GM12864 (cell line): ENCODE data around the gene MOSMO.

Experiments used
- DNase-seq: peaks from one replicate; pipeline ENCODE4 v3.0.0-alpha.2; 2011; ENCODE audit warnings: low read depth
- H3K4me3 ChIP-seq: 2 replicates; pipeline ENCODE4 v1.5.1; 2011; ENCODE audit warnings: mild to moderate bottlenecking, low read depth, low read length, control low read depth
- CTCF ChIP-seq: IDR thresholded peaks from 2 replicates; pipeline ENCODE4 v1.5.1; 2011; ENCODE audit warnings: low read depth, mild to moderate bottlenecking, moderate library complexity, low read length, control low read depth, inconsistent platforms; ENCODE audit errors: missing control alignments

Gene MOSMO

GRCh38 chr16:22073350-22073749, 65.4 kb downstream of the MOSMO start:
- no peak for TF ChIP-seq CTCF
- no peak for DNase-seq
- no peak overlapping the region for H3K4me3 ChIP-seq

GRCh38 chr16:22075043-22075757, 67.3 kb downstream of the MOSMO start:
- no peak for TF ChIP-seq CTCF
- H3K4me3 ChIP-seq: no peak overlapping the region
- no peak for DNase-seq

- DNase-seq: no peak
- H3K4me3 ChIP-seq: no peak overlapping the region
- TF ChIP-seq CTCF: no peak
These were observed 67.9 kb downstream of the MOSMO start for GRCh38 chr16:22075776-22076175.

- peak; percentile 73 for TF ChIP-seq CTCF
- DNase-seq: peak; percentile 37
These were observed 69.9 kb downstream of the MOSMO start for GRCh38 chr16:22077700-22078313.

GRCh38 chr16:22078656-22079055, 70.7 kb downstream of the MOSMO start:
- TF ChIP-seq CTCF: no peak
- DNase-seq: no peak
- no peak overlapping the region for H3K4me3 ChIP-seq

More at GRCh38 chr16:22077700-22078313, 69.9 kb downstream of the MOSMO start:
- no peak overlapping the region for H3K4me3 ChIP-seq

DNA sequence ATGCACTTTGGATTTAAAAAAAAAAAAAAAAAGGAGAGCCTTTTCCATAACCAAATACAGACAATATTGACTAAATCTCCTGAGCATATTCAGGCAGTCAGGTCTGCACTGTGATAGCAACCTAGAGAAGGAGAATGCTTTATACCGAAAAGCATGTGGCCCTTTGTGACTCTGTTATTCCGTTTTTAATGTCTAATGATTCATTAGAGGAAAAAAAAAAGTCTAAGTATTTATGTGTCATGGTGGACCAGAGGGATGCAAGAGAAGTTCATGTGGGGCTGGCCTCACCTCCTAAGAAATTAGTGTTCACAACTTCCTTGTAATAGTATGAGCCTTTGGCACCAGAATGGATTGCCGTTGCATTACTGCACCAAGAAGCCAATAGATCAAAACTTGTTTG, 73.1 kb downstream of the MOSMO start:
- DNase-seq: no peak
- H3K4me3 ChIP-seq: no peak overlapping the region
- no peak for TF ChIP-seq CTCF

- TF ChIP-seq CTCF: no peak
- no peak for DNase-seq
- no peak overlapping the region for H3K4me3 ChIP-seq
These were observed 78.5 kb downstream of the MOSMO start for GRCh38 chr16:22086440-22086839.
